Ramos (cell line): ENCODE results near the gene CACNA2D2.

Experiments
- in situ Hi-C: fragments of 300-500 bp; cut with MboI; formaldehyde crosslinking; loops from one replicate; pipeline ENCODE4 v1.14.3; 2022; ENCODE audit warnings: low sequenced_read_pairs; ENCODE audit not compliant: unreplicated experiment

Gene CACNA2D2

GRCh38 chr3:50375258-50375931 is 128.0 kb downstream of the CACNA2D2 start:
- in situ Hi-C loops, result no loop called here

GRCh38 chr3:50374363-50375257 is 128.8 kb downstream of the CACNA2D2 start:
- in situ Hi-C loops, result no loop called here

- in situ Hi-C loops, result no loop called here
Measured at GRCh38 chr3:50373146-50374051, 130.0 kb downstream of the CACNA2D2 start.

GRCh38 chr3:50372349-50372748 is 131.1 kb downstream of the CACNA2D2 start:
- in situ Hi-C loops, result no loop called here

GRCh38 chr3:50371133-50371685 is 132.2 kb downstream of the CACNA2D2 start:
- in situ Hi-C loops, result no loop called here

- in situ Hi-C loops, result no loop called here
Measured at GRCh38 chr3:50370594-50370993, 132.8 kb downstream of the CACNA2D2 start.

GRCh38 chr3:50369012-50369670 is 134.3 kb downstream of the CACNA2D2 start:
- in situ Hi-C loops, result no loop called here

- in situ Hi-C loops, result no loop called here
Measured at GRCh38 chr3:50365842-50366220, 137.6 kb downstream of the CACNA2D2 start.

- in situ Hi-C loops, result no loop called here
Measured at GRCh38 chr3:50365080-50365841, 138.2 kb downstream of the CACNA2D2 start.

- in situ Hi-C loops, result no loop called here
Measured at GRCh38 chr3:50364573-50365079, 138.8 kb downstream of the CACNA2D2 start.

GRCh38 chr3:50359760-50360110 is 143.7 kb downstream of the CACNA2D2 start:
- in situ Hi-C loops, result no loop called here

GRCh38 chr3:50358911-50359759 is 144.3 kb downstream of the CACNA2D2 start, which contains the start of gene TMEM115:
Gene TMEM115, minus strand, starts transcription at chr3:50359521. Its CDS starts 458 bp downstream, at chr3:50359063.
- in situ Hi-C loops, result no loop called here

GRCh38 chr3:50358355-50358910 is 145.0 kb downstream of the CACNA2D2 start:
- in situ Hi-C loops, result no loop called here

GRCh38 chr3:50357481-50357880 is 146.0 kb downstream of the CACNA2D2 start:
- in situ Hi-C loops, result no loop called here

- in situ Hi-C loops, result no loop called here
Measured at GRCh38 chr3:50356553-50356952, 146.9 kb downstream of the CACNA2D2 start.

GRCh38 chr3:50355829-50356552 is 147.4 kb downstream of the CACNA2D2 start:
- in situ Hi-C loops, result no loop called here

- in situ Hi-C loops, result no loop called here
Measured at GRCh38 chr3:50354850-50355249, 148.6 kb downstream of the CACNA2D2 start.
